BJ (cell line): ENCODE results near the gene DLX2. TPM values are rescaled to one million over a fixed set of nuclear protein-coding genes. Genes with fewer than 3 reads are reported as not detected.

Source experiments
- CTCF ChIA-PET: fragments of 350-600 bp; formaldehyde crosslinking; extraction: SDS; loops from one replicate; lab custom pipeline; 2021; ENCODE audit warnings: antibody characterized with exemption, inconsistent platforms; lab: Yijun Ruan, JAX
- POLR2A ChIA-PET: fragments of 300-600 bp; sonication (Branson Sonifier 250); formaldehyde crosslinking; extraction: SDS; loops from one replicate; lab custom pipeline; 2021; ENCODE audit warnings: antibody characterized with exemption; lab: Charles Lee
- DNase-seq: peaks from one replicate; pipeline ENCODE4 v3.0.0-alpha.2; 2011; ENCODE audit warnings: low read depth
- H3K27me3 ChIP-seq: 2 replicates; pipeline ENCODE4 v1.6.0; 2011; ENCODE audit warnings: low read length; ENCODE audit not compliant: control insufficient read depth, insufficient read depth
- H3K36me3 ChIP-seq: 2 replicates; pipeline ENCODE4 v1.5.1; 2011; ENCODE audit warnings: low read length; ENCODE audit not compliant: control insufficient read depth, insufficient read depth
- H3K4me3 ChIP-seq: 2 replicates; pipeline ENCODE4 v1.5.1; 2011; ENCODE audit warnings: low read depth, mild to moderate bottlenecking, control low read depth, low read length
- CTCF ChIP-seq: IDR thresholded peaks from 2 replicates; pipeline ENCODE4 v1.5.1; 2011; ENCODE audit warnings: low read depth, mild to moderate bottlenecking, control low read depth, inconsistent platforms, low read length, moderate library complexity; ENCODE audit not compliant: insufficient read depth
- polyA plus RNA-seq: library from polyadenylated mRNA; depleted of rRNA; stranded (reverse); fragments of >200 nt; gene quantifications from 2 replicates; pipeline ENCODE4 v1.2.3, GENCODE V29; 2011

The DLX2 gene
- polyA plus RNA-seq, 1 experiment: 0.20 TPM

DNA sequence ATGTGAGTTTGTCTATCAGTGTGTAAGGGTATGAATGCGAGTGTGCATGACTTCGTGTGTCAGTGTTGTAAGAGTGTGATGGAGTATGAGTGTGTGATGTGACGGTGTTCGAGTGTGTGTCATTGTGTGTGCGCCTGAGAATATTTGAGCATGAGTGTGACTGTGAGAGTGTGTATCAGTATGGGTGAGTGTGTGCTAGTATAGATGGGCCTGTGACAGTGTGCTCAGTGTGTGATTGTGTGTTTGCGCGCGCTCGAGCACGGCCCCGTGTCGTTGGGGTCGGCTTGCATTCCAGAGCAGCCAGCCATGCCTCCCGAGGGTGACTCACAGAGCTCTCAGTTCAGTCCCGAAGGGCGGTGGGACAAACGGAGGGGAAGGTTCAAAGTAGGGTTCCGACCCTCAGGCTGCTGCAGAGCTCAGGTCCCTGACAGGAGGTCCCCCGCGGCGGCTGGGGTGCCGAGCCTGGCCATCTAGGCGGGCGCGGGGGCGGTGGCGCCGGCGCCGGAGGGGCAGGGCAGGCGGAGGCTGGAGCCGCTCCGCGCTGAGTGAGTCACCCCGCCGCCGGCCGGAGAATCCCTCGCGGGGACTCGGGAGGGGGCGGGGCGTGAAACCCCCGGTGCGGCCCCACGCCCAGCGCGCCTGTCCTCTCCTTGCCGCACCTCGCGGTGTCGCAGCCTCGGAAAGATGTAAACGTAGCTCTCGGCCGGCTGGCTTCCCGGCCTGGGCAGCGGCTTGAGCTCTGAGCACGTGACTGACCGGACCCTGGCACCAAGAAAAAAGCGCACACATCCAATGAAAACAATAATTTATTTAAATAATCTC lies 3.8 kb downstream of the DLX2 start:
- POLR2A ChIA-PET: no interaction called here
- no peak for DNase-seq
- peak overlapping the region; percentile 42 for H3K4me3 ChIP-seq
- TF ChIP-seq CTCF: no peak
- 0 out of 2 replicates have a peak, but pooled peaks cover 3% of the 10 kb centered on the region for H3K27me3 ChIP-seq
- CTCF ChIA-PET: interaction anchor here (1.1 to 2.2 kb wide), 3 partner anchors 28 to 287 kb away, joined by 3 to 7 read pairs (median 3); no protein-coding TSS in a partner anchor
- H3K36me3 ChIP-seq: no peaks in the 10 kb centered on the region

DNA sequence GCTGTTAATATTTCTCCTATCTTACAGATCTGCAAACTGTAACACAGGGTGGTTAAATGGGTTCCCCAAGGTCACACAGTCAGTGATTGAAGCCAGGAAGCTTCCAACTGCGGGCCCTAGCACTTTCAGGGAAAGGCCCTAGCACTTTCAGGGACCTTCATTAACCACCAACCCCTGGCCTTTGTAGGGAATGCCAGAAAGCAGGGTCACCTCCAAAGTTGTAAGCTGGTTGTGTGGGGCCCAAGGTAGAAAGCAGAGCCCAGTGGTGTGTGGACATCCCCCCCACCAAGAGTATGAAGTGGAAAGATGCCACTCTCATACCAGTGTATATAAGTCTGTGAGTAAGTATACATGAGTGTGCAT lies 4.4 kb downstream of the DLX2 start:
- DNase-seq: no peak
- ChIA-PET CTCF (interaction anchor here (1.1 to 2.2 kb wide), 3 partner anchors 28 to 286 kb away, joined by 3 to 7 read pairs (median 3); no protein-coding TSS in a partner anchor), POLR2A (no interaction called here)

DNA sequence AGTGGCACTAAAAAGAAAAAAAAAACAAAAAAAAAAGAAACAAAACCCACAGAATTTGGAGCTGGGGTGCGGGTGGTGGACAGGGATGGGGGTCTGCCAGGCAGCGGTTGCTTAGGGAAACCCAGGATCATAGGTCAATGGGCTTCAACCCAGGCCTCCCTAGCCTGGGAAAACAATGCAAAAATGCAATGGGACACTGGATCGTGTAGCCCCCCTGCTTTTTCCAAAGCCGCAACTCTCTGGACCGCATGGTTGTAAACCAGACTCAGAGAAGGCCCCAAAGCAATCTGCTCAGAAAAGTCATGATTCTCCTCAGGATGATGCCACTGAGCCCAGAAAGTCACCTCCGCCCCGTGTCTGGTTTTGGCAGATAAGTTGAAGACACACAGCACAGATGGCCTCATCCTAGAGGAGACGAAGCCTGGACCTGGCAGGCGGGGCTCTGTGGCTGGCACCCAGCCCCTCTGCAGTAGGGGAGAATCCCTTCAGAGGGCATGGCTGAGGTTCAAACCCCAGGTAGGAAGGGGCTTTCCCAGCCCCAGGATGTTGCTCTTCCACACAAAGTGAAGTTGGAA lies 5.1 kb downstream of the DLX2 start:
- ChIA-PET CTCF (no interaction called here), POLR2A (no interaction called here)
- no peak for DNase-seq
- peaks cover 9% of the 10 kb centered on the region for H3K27me3 ChIP-seq
- no peak for TF ChIP-seq CTCF
- no peak overlapping the region for H3K4me3 ChIP-seq
- no peaks in the 10 kb centered on the region for H3K36me3 ChIP-seq

More for the DNA sequence above, 4.4 kb downstream of the DLX2 start:
- H3K4me3 ChIP-seq: no peak overlapping the region
- H3K27me3 ChIP-seq: peaks cover 5% of the 10 kb centered on the region; the same call in 1 of the 2 replicates
- H3K36me3 ChIP-seq: no peaks in the 10 kb centered on the region
- TF ChIP-seq CTCF: no peak

DNA sequence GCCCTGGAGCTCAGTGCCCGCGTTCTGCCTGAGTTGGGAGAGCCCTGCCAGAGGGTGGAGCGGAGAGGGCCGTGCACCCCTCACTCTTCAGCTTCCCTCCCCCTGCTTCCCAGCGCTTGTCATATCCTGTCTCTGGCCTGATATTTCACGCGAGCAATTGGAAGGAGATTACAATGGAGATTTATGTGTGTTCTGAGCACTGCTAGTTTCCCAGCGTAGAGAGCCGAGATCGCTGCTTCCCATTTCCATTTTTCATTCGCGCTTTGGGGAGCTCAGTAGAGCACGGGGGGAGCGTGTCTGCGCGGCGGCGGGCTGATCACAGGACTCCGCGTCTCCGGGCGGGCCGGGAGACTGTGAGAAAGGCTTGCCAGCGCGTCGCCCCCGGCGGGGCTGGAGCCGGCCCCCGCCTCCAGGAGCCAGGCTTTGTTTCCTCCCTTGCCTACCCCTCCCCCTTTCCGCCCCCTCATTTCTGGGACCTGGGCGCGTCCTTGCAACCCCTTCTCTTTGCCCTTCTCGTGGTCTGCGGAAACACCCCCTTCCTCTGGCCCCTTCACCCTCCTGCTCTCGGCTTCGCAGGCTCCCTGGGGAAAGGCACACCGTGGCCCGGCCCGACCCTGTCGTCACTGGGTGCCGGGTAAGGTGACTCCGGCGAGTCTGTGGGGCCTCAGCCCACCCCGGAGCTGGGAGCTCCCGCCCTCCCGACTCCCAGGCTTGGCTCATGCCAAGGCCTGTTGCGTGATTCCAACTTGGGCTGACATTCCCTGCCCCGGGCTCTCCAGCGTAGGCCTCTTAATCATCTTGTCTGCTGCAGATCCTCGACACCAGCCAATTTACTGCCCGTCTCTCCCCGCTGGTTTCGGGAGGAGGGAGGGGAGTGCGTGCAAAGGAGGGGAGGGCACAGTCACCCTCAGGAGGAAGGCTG lies 5.8 kb downstream of the DLX2 start:
- no peak for TF ChIP-seq CTCF
- ChIA-PET POLR2A (no interaction called here), CTCF (interaction anchor here (1.1 to 1.4 kb wide), 2 partner anchors 9 to 10 kb away, joined by 3 to 5 read pairs; no protein-coding TSS in a partner anchor)
- Histone ChIP-seq H3K4me3 (peak overlapping the region; percentile 26), H3K27me3 (peaks cover 14% of the 10 kb centered on the region), H3K36me3 (no peaks in the 10 kb centered on the region)
- DNase-seq: no peak
